ENCODE data around the gene SELPLG.

GRCh38 chr12:108644811-108645120 is 11.1 kb upstream of the SELPLG start:
- TF ChIP-seq POLR2A (IDR thresholded peaks at IDR 0.05), result no peak
- TF ChIP-seq CTCF (IDR thresholded peaks at IDR 0.05), result no peak
